ENCODE measurements around the gene ANK2. TPM values are rescaled to one million over a fixed set of nuclear protein-coding genes. Genes with fewer than 3 reads are reported as not detected.

The ANK2 gene
- total RNA-seq, 1 experiment from 2014 or later: 5.6 TPM

GRCh38 chr4:113113151-113113550 lies 63.7 kb downstream of the ANK2 start:
- no TSS peak for BruUV-seq (replicated peaks)
- Histone ChIP-seq H2AFZ (ENCODE audit: low read depth, low read length, poor library complexity, severe bottlenecking) (no peak overlapping the region), H4K20me1 (ENCODE audit: insufficient read depth) (no peaks in the 10 kb centered on the region), H3K4me3 (replicated peaks in 1 of 2; ENCODE audit: low read depth in 1 of 2, low read length in 2 of 2) (no peak overlapping the region), H3K4me1 (ENCODE audit: control insufficient read depth in 1 of 2, insufficient read depth in 2 of 2, low read length in 2 of 2) (no peaks in the 10 kb centered on the region), H3K9ac (ENCODE audit: low read length) (no peak overlapping the region), H3K79me2 (ENCODE audit: insufficient read depth, low read length) (no peaks in the 10 kb centered on the region), H3K9me3 (ENCODE audit: control insufficient read depth in 1 of 2, insufficient read depth in 1 of 2, low read depth in 1 of 2, low read length in 2 of 2) (no peaks in the 10 kb centered on the region), H3K27me3 (ENCODE audit: insufficient read depth, low read length) (no peaks in the 10 kb centered on the region), H3K9me2 (ENCODE audit: insufficient read depth) (no peaks in the 10 kb centered on the region), H3K27ac (ENCODE audit: low read depth, low read length) (no peak overlapping the region), H3K4me2 (ENCODE audit: low read length) (no peak overlapping the region), H3K36me3 (ENCODE audit: control insufficient read depth in 1 of 2, insufficient read depth in 2 of 2, low read length in 2 of 2) (no peaks in the 10 kb centered on the region)
- POLR2A ChIA-PET: no interaction called here
- no peak for ATAC-seq
- intact Hi-C loops (cut with micrococcal nuclease): no loop called here
- TF ChIP-seq SP1 (IDR thresholded peaks at IDR 0.05; ENCODE audit: low read depth) (no peak), TCF7L2 (IDR thresholded peaks at IDR 0.05; ENCODE audit: borderline replicate concordance, extremely low read depth, insufficient read depth, insufficient read length) (no peak), ZFX (IDR thresholded peaks at IDR 0.05) (no peak), CEBPB (IDR thresholded peaks at IDR 0.05; ENCODE audit: low read depth) (no peak), ZNF274 (IDR thresholded peaks at IDR 0.05; ENCODE audit: low read depth, low read length) (no peak), FOSL1 (IDR thresholded peaks at IDR 0.05; ENCODE audit: low read depth) (no peak), EZH2phosphoT487 (IDR thresholded peaks at IDR 0.05; ENCODE audit: borderline replicate concordance) (no peak), EZH2 (IDR thresholded peaks at IDR 0.05) (no peak), EGR1 (IDR thresholded peaks at IDR 0.05; ENCODE audit: low read depth) (no peak), JUND (IDR thresholded peaks at IDR 0.05) (no peak)
- TF ChIP-seq, protein P1, sequence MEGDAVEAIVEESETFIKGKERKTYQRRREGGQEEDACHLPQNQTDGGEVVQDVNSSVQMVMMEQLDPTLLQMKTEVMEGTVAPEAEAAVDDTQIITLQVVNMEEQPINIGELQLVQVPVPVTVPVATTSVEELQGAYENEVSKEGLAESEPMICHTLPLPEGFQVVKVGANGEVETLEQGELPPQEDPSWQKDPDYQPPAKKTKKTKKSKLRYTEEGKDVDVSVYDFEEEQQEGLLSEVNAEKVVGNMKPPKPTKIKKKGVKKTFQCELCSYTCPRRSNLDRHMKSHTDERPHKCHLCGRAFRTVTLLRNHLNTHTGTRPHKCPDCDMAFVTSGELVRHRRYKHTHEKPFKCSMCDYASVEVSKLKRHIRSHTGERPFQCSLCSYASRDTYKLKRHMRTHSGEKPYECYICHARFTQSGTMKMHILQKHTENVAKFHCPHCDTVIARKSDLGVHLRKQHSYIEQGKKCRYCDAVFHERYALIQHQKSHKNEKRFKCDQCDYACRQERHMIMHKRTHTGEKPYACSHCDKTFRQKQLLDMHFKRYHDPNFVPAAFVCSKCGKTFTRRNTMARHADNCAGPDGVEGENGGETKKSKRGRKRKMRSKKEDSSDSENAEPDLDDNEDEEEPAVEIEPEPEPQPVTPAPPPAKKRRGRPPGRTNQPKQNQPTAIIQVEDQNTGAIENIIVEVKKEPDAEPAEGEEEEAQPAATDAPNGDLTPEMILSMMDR (IDR thresholded peaks at IDR 0.05 in 2 of 3, conservative IDR thresholded peaks at IDR 0.05 in 1 of 3; ENCODE audit: borderline replicate concordance in 1 of 3, insufficient read depth in 1 of 3, low read depth in 2 of 3, low read length in 2 of 3): no peak
- no peak for DNase-seq (ENCODE audit: low read depth, low spot score)
- RAD21 ChIA-PET (ENCODE audit: low non-redundant PET in 1 of 2, low total read pairs in 2 of 2, uncharacterized antibody in 2 of 2, unreplicated experiment in 2 of 2): no interaction called here
- CTCF ChIA-PET: no interaction called here
